ENCODE results near the gene CCDC110.
A peak's percentile ranks its signal among the peaks of the same experiment; 100 is the strongest.

CCDC110 gene

GRCh38 chr4:185464887-185465286 is 6.6 kb downstream of the CCDC110 start:
- no peak for DNase-seq
- Histone ChIP-seq H3K4me2 (ENCODE audit: low read length) (no peak overlapping the region), H3K79me1 (ENCODE audit: low read length) (no peaks in the 10 kb centered on the region), H3K56ac (ENCODE audit: low read length) (no peak overlapping the region), H3K79me2 (ENCODE audit: control insufficient read depth, insufficient read depth, low read length) (no peaks in the 10 kb centered on the region), H3K18ac (ENCODE audit: low read length) (no peak overlapping the region), H2BK15ac (replicated peaks; ENCODE audit: low read depth) (no peak overlapping the region), H2BK120ac (ENCODE audit: low read depth, low read length) (no peak overlapping the region), H4K5ac (ENCODE audit: low read length) (no peak overlapping the region), H3K4me1 (ENCODE audit: control insufficient read depth, low read depth, low read length) (peaks cover 4% of the 10 kb centered on the region), H3K4me3 (ENCODE audit: low read length) (no peak overlapping the region), H3K4ac (ENCODE audit: low read depth, low read length) (no peak overlapping the region), H4K8ac (ENCODE audit: low read depth, low read length) (no peak overlapping the region), H3K27ac (ENCODE audit: low read depth, low read length) (no peak overlapping the region), H3K27me3 (ENCODE audit: insufficient read depth, low read length, poor library complexity) (no peaks in the 10 kb centered on the region), H2BK5ac (ENCODE audit: low read length) (no peak overlapping the region), H2AK5ac (ENCODE audit: low read length) (no peak overlapping the region), H3K36me3 (ENCODE audit: control insufficient read depth, insufficient read depth, low read length) (no peaks in the 10 kb centered on the region), H3K9ac (ENCODE audit: low read length) (no peak overlapping the region), H3K23ac (ENCODE audit: low read length) (no peak overlapping the region)
- no CpG with 5 or more reads among the region's 1 CpG for WGBS (ENCODE audit: extremely low coverage, insufficient coverage, low lambda C conversion rate)

DNA sequence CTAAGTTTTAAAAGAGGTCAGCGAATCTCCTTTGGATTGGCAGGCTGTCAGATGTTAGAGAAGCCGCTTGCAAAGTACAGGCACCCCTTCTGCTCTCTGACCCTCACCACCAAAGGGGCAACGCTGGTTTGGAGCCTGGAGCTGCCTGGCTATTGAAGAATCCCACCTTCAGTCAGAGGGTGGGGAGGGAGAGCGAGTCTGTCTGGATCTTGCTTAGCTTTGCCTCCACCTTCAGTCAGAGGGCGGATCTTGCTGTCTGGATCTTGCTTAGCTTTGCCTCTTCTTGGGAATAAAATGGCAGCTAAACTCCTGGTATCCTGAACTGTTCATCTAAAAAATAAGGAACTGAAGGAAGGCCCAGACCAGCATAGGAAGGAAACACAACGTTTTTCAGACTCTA is 7.3 kb downstream of the CCDC110 start:
- Histone ChIP-seq H3K4me3 (ENCODE audit: low read length) (no peak overlapping the region), H3K36me3 (ENCODE audit: control insufficient read depth, insufficient read depth, low read length) (no peaks in the 10 kb centered on the region), H2BK120ac (ENCODE audit: low read depth, low read length) (no peak overlapping the region), H2AK5ac (ENCODE audit: low read length) (no peak overlapping the region), H3K4me1 (ENCODE audit: control insufficient read depth, low read depth, low read length) (peaks cover 4% of the 10 kb centered on the region), H3K27ac (ENCODE audit: low read depth, low read length) (no peak overlapping the region), H4K8ac (ENCODE audit: low read depth, low read length) (no peak overlapping the region), H3K27me3 (ENCODE audit: insufficient read depth, low read length, poor library complexity) (no peaks in the 10 kb centered on the region), H4K5ac (ENCODE audit: low read length) (no peak overlapping the region), H3K56ac (ENCODE audit: low read length) (no peak overlapping the region), H3K79me1 (ENCODE audit: low read length) (no peaks in the 10 kb centered on the region), H3K23ac (ENCODE audit: low read length) (no peak overlapping the region), H2BK5ac (ENCODE audit: low read length) (peak overlapping the region; percentile 34), H3K18ac (ENCODE audit: low read length) (no peak overlapping the region), H3K4ac (ENCODE audit: low read depth, low read length) (no peak overlapping the region), H3K4me2 (ENCODE audit: low read length) (no peak overlapping the region), H3K9ac (ENCODE audit: low read length) (no peak overlapping the region), H3K79me2 (ENCODE audit: control insufficient read depth, insufficient read depth, low read length) (no peaks in the 10 kb centered on the region), H2BK15ac (replicated peaks; ENCODE audit: low read depth) (no peak overlapping the region)
- no CpG with 5 or more reads among the region's 6 CpGs for WGBS (ENCODE audit: extremely low coverage, insufficient coverage, low lambda C conversion rate)
- DNase-seq: peak; percentile 67

- Histone ChIP-seq H3K27me3 (ENCODE audit: insufficient read depth, low read length, poor library complexity) (no peaks in the 10 kb centered on the region), H2BK15ac (replicated peaks; ENCODE audit: low read depth) (no peak overlapping the region), H3K79me2 (ENCODE audit: control insufficient read depth, insufficient read depth, low read length) (no peaks in the 10 kb centered on the region), H3K27ac (ENCODE audit: low read depth, low read length) (no peak overlapping the region), H3K18ac (ENCODE audit: low read length) (no peak overlapping the region), H3K9ac (ENCODE audit: low read length) (no peak overlapping the region), H3K79me1 (ENCODE audit: low read length) (no peaks in the 10 kb centered on the region), H3K4me2 (ENCODE audit: low read length) (no peak overlapping the region), H3K4me3 (ENCODE audit: low read length) (no peak overlapping the region), H3K4me1 (ENCODE audit: control insufficient read depth, low read depth, low read length) (peaks cover 4% of the 10 kb centered on the region), H3K56ac (ENCODE audit: low read length) (no peak overlapping the region), H2AK5ac (ENCODE audit: low read length) (no peak overlapping the region), H4K8ac (ENCODE audit: low read depth, low read length) (no peak overlapping the region), H3K4ac (ENCODE audit: low read depth, low read length) (no peak overlapping the region), H3K23ac (ENCODE audit: low read length) (no peak overlapping the region), H2BK5ac (ENCODE audit: low read length) (no peak overlapping the region), H3K36me3 (ENCODE audit: control insufficient read depth, insufficient read depth, low read length) (no peaks in the 10 kb centered on the region), H2BK120ac (ENCODE audit: low read depth, low read length) (no peak overlapping the region), H4K5ac (ENCODE audit: low read length) (no peak overlapping the region)
- no peak for DNase-seq
- WGBS (ENCODE audit: extremely low coverage, insufficient coverage, low lambda C conversion rate): no CpG with 5 or more reads among the region's 6 CpGs
Observed at GRCh38 chr4:185463541-185463940, 8.0 kb downstream of the CCDC110 start.

GRCh38 chr4:185461565-185461964 is 10.0 kb downstream of the CCDC110 start:
- Histone ChIP-seq H3K4ac (ENCODE audit: low read depth, low read length) (no peak overlapping the region), H4K8ac (ENCODE audit: low read depth, low read length) (no peak overlapping the region), H3K79me2 (ENCODE audit: control insufficient read depth, insufficient read depth, low read length) (no peaks in the 10 kb centered on the region), H2BK120ac (ENCODE audit: low read depth, low read length) (no peak overlapping the region), H2BK15ac (replicated peaks; ENCODE audit: low read depth) (no peak overlapping the region), H3K18ac (ENCODE audit: low read length) (no peak overlapping the region), H3K4me1 (ENCODE audit: control insufficient read depth, low read depth, low read length) (peaks cover 4% of the 10 kb centered on the region), H2BK5ac (ENCODE audit: low read length) (no peak overlapping the region), H3K36me3 (ENCODE audit: control insufficient read depth, insufficient read depth, low read length) (no peaks in the 10 kb centered on the region), H3K23ac (ENCODE audit: low read length) (no peak overlapping the region), H2AK5ac (ENCODE audit: low read length) (no peak overlapping the region), H3K4me2 (ENCODE audit: low read length) (no peak overlapping the region), H3K9ac (ENCODE audit: low read length) (no peak overlapping the region), H3K27ac (ENCODE audit: low read depth, low read length) (no peak overlapping the region), H3K79me1 (ENCODE audit: low read length) (no peaks in the 10 kb centered on the region), H3K4me3 (ENCODE audit: low read length) (no peak overlapping the region), H3K56ac (ENCODE audit: low read length) (no peak overlapping the region), H4K5ac (ENCODE audit: low read length) (no peak overlapping the region), H3K27me3 (ENCODE audit: insufficient read depth, low read length, poor library complexity) (no peaks in the 10 kb centered on the region)
- WGBS (ENCODE audit: extremely low coverage, insufficient coverage, low lambda C conversion rate): no CpG with 5 or more reads among the region's 8 CpGs
- DNase-seq: no peak

DNA sequence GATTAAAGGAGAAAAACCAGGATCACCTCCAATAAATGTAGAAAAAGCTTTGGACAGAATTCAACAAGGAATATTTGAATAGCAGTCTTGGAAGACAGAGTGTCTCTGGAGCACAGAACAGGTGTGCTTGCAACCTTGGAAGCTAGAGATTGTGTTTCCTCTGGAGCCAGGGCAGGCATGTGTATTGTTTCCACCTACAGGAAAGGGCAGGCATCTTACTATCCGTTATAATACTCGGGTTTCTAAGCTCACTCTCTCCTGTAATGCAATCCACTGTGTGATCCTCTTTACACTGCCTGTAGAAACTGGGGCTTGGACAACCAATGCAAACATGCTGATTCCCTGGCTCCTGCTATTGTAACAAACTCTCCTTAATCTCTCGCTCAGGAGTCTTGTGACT is 14.4 kb downstream of the CCDC110 start:
- Histone ChIP-seq H2BK15ac (replicated peaks; ENCODE audit: low read depth) (no peak overlapping the region), H3K4ac (ENCODE audit: low read depth, low read length) (no peak overlapping the region), H2AK5ac (ENCODE audit: low read length) (no peak overlapping the region), H3K4me1 (ENCODE audit: control insufficient read depth, low read depth, low read length) (no peaks in the 10 kb centered on the region), H3K9ac (ENCODE audit: low read length) (no peak overlapping the region), H3K4me2 (ENCODE audit: low read length) (no peak overlapping the region), H3K79me2 (ENCODE audit: control insufficient read depth, insufficient read depth, low read length) (no peaks in the 10 kb centered on the region), H4K8ac (ENCODE audit: low read depth, low read length) (no peak overlapping the region), H4K5ac (ENCODE audit: low read length) (no peak overlapping the region), H2BK5ac (ENCODE audit: low read length) (no peak overlapping the region), H3K36me3 (ENCODE audit: control insufficient read depth, insufficient read depth, low read length) (no peaks in the 10 kb centered on the region), H3K18ac (ENCODE audit: low read length) (no peak overlapping the region), H3K27me3 (ENCODE audit: insufficient read depth, low read length, poor library complexity) (no peaks in the 10 kb centered on the region), H3K4me3 (ENCODE audit: low read length) (no peak overlapping the region), H3K27ac (ENCODE audit: low read depth, low read length) (no peak overlapping the region), H3K56ac (ENCODE audit: low read length) (no peak overlapping the region), H3K79me1 (ENCODE audit: low read length) (no peaks in the 10 kb centered on the region), H3K23ac (ENCODE audit: low read length) (no peak overlapping the region), H2BK120ac (ENCODE audit: low read depth, low read length) (no peak overlapping the region)
- WGBS (ENCODE audit: extremely low coverage, insufficient coverage, low lambda C conversion rate): no CpG with 5 or more reads among the region's 3 CpGs
- DNase-seq: peak; percentile 36

DNA sequence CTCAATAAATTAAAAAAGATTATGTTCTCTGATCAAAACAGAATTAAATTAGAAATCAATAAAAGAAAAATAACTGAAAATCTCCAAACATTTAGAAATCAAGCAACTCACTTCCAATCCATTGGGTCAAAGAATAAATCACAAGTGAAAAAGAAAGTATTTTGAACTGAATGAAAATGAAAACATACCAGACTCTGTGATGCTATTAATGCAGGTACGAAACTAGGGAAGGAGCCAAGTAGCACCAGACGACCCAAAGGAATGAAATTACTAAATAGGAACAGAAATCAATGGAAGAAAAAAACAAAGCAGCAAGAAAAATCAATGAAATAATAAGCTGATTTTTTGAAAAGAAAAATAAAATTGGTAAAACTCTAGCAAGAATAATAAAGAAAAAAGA is 15.4 kb downstream of the CCDC110 start:
- H2BK5ac ChIP-seq (ENCODE audit: low read length): no peak overlapping the region
- H3K79me1 ChIP-seq (ENCODE audit: low read length): no peaks in the 10 kb centered on the region
- H3K4me1 ChIP-seq (ENCODE audit: control insufficient read depth, low read depth, low read length): no peaks in the 10 kb centered on the region
- H3K18ac ChIP-seq (ENCODE audit: low read length): no peak overlapping the region
- H2AK5ac ChIP-seq (ENCODE audit: low read length): no peak overlapping the region
- no peak overlapping the region for H4K5ac ChIP-seq (ENCODE audit: low read length)
- H3K23ac ChIP-seq (ENCODE audit: low read length): no peak overlapping the region
- H3K4me3 ChIP-seq (ENCODE audit: low read length): no peak overlapping the region
- WGBS (ENCODE audit: extremely low coverage, insufficient coverage, low lambda C conversion rate): no CpG with 5 or more reads among the region's 2 CpGs
- H3K36me3 ChIP-seq (ENCODE audit: control insufficient read depth, insufficient read depth, low read length): no peaks in the 10 kb centered on the region
- H3K27me3 ChIP-seq (ENCODE audit: insufficient read depth, low read length, poor library complexity): no peaks in the 10 kb centered on the region
- no peak overlapping the region for H2BK120ac ChIP-seq (ENCODE audit: low read depth, low read length)
- no peak overlapping the region for H4K8ac ChIP-seq (ENCODE audit: low read depth, low read length)
- no peak overlapping the region for H3K9ac ChIP-seq (ENCODE audit: low read length)
- no peak overlapping the region for H2BK15ac ChIP-seq (replicated peaks; ENCODE audit: low read depth)
- H3K27ac ChIP-seq (ENCODE audit: low read depth, low read length): no peak overlapping the region
- H3K4me2 ChIP-seq (ENCODE audit: low read length): no peak overlapping the region
- DNase-seq: no peak
- no peak overlapping the region for H3K4ac ChIP-seq (ENCODE audit: low read depth, low read length)
- no peaks in the 10 kb centered on the region for H3K79me2 ChIP-seq (ENCODE audit: control insufficient read depth, insufficient read depth, low read length)
- H3K56ac ChIP-seq (ENCODE audit: low read length): no peak overlapping the region
